Heart right ventricle (tissue), 16 donors: ENCODE results near the gene CARHSP1. TPM values are rescaled to one million over a fixed set of nuclear protein-coding genes. Genes with fewer than 3 reads are reported as not detected.
"Not testable (repeated sequence)": the region's sequence is repeated elsewhere in the genome, so short reads cannot be mapped to it uniquely, and the experiment has no call there.

ENCODE experiments used
- ATAC-seq, 8 donors: fragments of 200-7000 bp; cut with Tn5 transposase; one replicate each; pipeline ENCODE4 v1.9.1; 2020; ENCODE audit warnings: mild to moderate bottlenecking in 8 of 8, moderate library complexity in 8 of 8, moderate number of reproducible peaks in 1 of 8
- DNase-seq, 2 donors: peaks; one replicate each; pipeline ENCODE4 v3.0.0-alpha.2; 2020
- H3K27ac ChIP-seq, 10 donors: fragments of 200-600 bp; sonication (generic) in 2 of 10; one replicate each; pipeline versions ENCODE4 v1.5.0 to v1.8.0; 2020 to 2022; ENCODE audit warnings: mild to moderate bottlenecking in 3 of 10
- H3K27me3 ChIP-seq, 7 donors: fragments of 200-600 bp; one replicate each; pipeline ENCODE4 v1.8.0; 2021 to 2022; ENCODE audit warnings: mild to moderate bottlenecking in 2 of 7
- H3K36me3 ChIP-seq, 9 donors: fragments of 200-600 bp; sonication (generic) in 1 of 9; one replicate each; pipeline versions ENCODE4 v1.5.0 to v1.8.0; 2020 to 2022; ENCODE audit warnings: mild to moderate bottlenecking in 2 of 9
- H3K4me1 ChIP-seq, 9 donors: fragments of 200-600 bp; sonication (generic) in 1 of 9; one replicate each; pipeline versions ENCODE4 v1.5.0 to v1.8.0; 2020 to 2022; ENCODE audit warnings: mild to moderate bottlenecking in 4 of 9
- H3K4me3 ChIP-seq, 10 donors: fragments of 200-600 bp; sonication (generic) in 2 of 10; one replicate each; pipeline versions ENCODE4 v1.5.0 to v1.8.0; 2020 to 2022; ENCODE audit warnings: mild to moderate bottlenecking in 7 of 10, moderate library complexity in 2 of 10
- H3K9me3 ChIP-seq, 11 donors: fragments of 200-600 bp in 10 of 11; sonication (generic) in 2 of 11; one replicate each; pipeline versions ENCODE4 v1.5.0 to v1.8.0; 2013 to 2022; ENCODE audit warnings: mild to moderate bottlenecking in 2 of 11, control low read depth in 1 of 11, moderate library complexity in 1 of 11
- CTCF ChIP-seq, 9 donors: fragments of 200-600 bp; sonication (generic) in 2 of 9; IDR thresholded peaks; one replicate each; pipeline versions ENCODE4 v1.5.0 to v1.8.0; 2021 to 2022; ENCODE audit warnings: antibody characterized with exemption in 9 of 9, mild to moderate bottlenecking in 5 of 9, moderate library complexity in 1 of 9
- WGBS, 2 donors: extraction: QIAGEN DNeasy Blood & Tissue Kit; methylation state at CpG; one replicate each; pipeline ENCODE4 v1.1.7; 2013; ENCODE audit warnings: inconsistent platforms in 1 of 2; 5-methylcytosine and 5-hydroxymethylcytosine counted together
- intact Hi-C, 10 donors: fragments of 100-400 bp; cut with DNase I; formaldehyde crosslinking; loops; one replicate each; pipeline versions ENCODE4 v1.11.1 to v1.14.2; 2022
- polyA plus RNA-seq, 2 donors: library from polyadenylated mRNA; stranded (reverse); fragments of 200-250 nt; gene quantifications; one replicate each; pipeline ENCODE4 v1.2.3, GENCODE V29; 2013
- total RNA-seq, 10 donors: library from RNA; stranded (reverse); fragmentation: NEBNext Ultra II Directional in 3 of 10; extraction: Animal tissue kit (Norgen Biotek cat#: 25700) in 3 of 10; gene quantifications; one replicate each; pipeline versions ENCODE4 v1.2.1 to v1.2.4, GENCODE V29; 2021 to 2023
- donor health status: Arrhythmogenic right ventricular cardiomyopathy.
- donor health status: ischemic (EF 13 %, LVEDD 7.1; RV severe dilation, severe dysfunction).
- donor health status: healthy with polysubstance abuse.
- donor health status: DM: no; HTN: yes; CAD: no.
- donor health status: DM: no; HTN: no; CAD: no.
- donor health status: ischemic (EF 25% LVEDD 6.9; RV normal size, moderate dysfunction).
- donor health status: ischemic (EF 25% LVEDD 5.7; RV mildly dilated, moderate dysfunction).
- donor health status: healthy.
- donor health status: DM: yes; HTN: yes; CAD: no.
- donor health status: Ischemic cardiomyopathy.
- donor health status: ischemic (EF 35%, LVEDD 5.7; RV mildly dilated, moderate dysfunction).
- donor health status: nonischemic (EF 11% LVEDD 7.7; RV severe dilation, severe dysfunction).
- donor health status: DM: yes; HTN: yes; CAD: no.
- donor health status: PGD.
- donor health status: ischemic (EF 29% LVEDD 5.4; RV normal size, mild dysfunction).
- donor health status: nonischemic (EF 23%, LVEDD 6.1; RV moderate dilation, normal function).

CARHSP1 gene
- total and polyA plus RNA-seq, 12 donors = 12.7 to 76.3 (median 28.8) TPM

GRCh38 chr16:8847145-8847544 lies 21.7 kb downstream of the CARHSP1 start:
- WGBS, 2 donors = 81 to 85% methylated on average over 13 of the region's 13 CpGs
- no peaks in the 10 kb centered on the region for H3K27me3 ChIP-seq
- H3K4me1 ChIP-seq = peaks cover 4 to 36% (median 23%) of the 10 kb centered on the region in 9 donors
- no peak for TF ChIP-seq CTCF (IDR thresholded peaks at IDR 0.05)
- H3K4me3 ChIP-seq = no peak overlapping the region
- H3K27ac ChIP-seq = no peak overlapping the region
- H3K36me3 ChIP-seq = peaks cover 0 to 57% (median 22%) of the 10 kb centered on the region in 9 donors
- no peak for ATAC-seq
- intact Hi-C loops = no loop called here
- H3K9me3 ChIP-seq = no peaks in the 10 kb centered on the region
- DNase-seq = peak in 1 of 2 donors; percentile 3

- no peak overlapping the region for H3K27ac ChIP-seq
- H3K4me1 ChIP-seq = peaks cover 4 to 32% (median 20%) of the 10 kb centered on the region in 9 donors
- 95% methylated on average over 10 of the region's 10 CpGs for WGBS, 2 donors
- H3K9me3 ChIP-seq = no peaks in the 10 kb centered on the region
- ATAC-seq (no peak), DNase-seq (no peak)
- intact Hi-C loops = no loop called here
- H3K4me3 ChIP-seq = no peak overlapping the region
- no peak for TF ChIP-seq CTCF (IDR thresholded peaks at IDR 0.05)
- H3K27me3 ChIP-seq = no peaks in the 10 kb centered on the region
- peaks cover 0 to 51% (median 22%) of the 10 kb centered on the region in 9 donors for H3K36me3 ChIP-seq
These were observed 22.3 kb downstream of the CARHSP1 start for GRCh38 chr16:8846401-8846932.

- no peak overlapping the region for H3K4me3 ChIP-seq
- ATAC-seq = no peak
- no peaks in the 10 kb centered on the region for H3K9me3 ChIP-seq
- peaks cover 4 to 26% (median 16%) of the 10 kb centered on the region in 9 donors for H3K4me1 ChIP-seq
- H3K36me3 ChIP-seq = peaks cover 0 to 45% (median 22%) of the 10 kb centered on the region in 9 donors
- no peak for TF ChIP-seq CTCF (IDR thresholded peaks at IDR 0.05)
- H3K27me3 ChIP-seq = no peaks in the 10 kb centered on the region
- intact Hi-C loops = no loop called here
- peak overlapping the region in 1 of 10 donors; percentile 7 for H3K27ac ChIP-seq
- WGBS, 2 donors = 82 to 89% methylated on average over 7 of the region's 7 CpGs
- peak in 1 of 2 donors; percentile 2 for DNase-seq
These were observed 23.0 kb downstream of the CARHSP1 start for GRCh38 chr16:8845699-8846298.

- H3K9me3 ChIP-seq, intact Hi-C loops, ATAC-seq, H3K27me3 ChIP-seq: not testable (repeated sequence)
- H3K4me3 ChIP-seq = peak overlapping the region in 9 of 10 donors; percentile 3 to 44 (median 27)
- H3K4me1 ChIP-seq = peaks cover 0 to 13% (median 0%) of the 10 kb centered on the region in 9 donors
- peak overlapping the region in 3 of 10 donors; percentile 33 to 62 (median 44) for H3K27ac ChIP-seq
- peaks cover 0 to 22% (median 5%) of the 10 kb centered on the region in 9 donors for H3K36me3 ChIP-seq
- DNase-seq = peak in 1 of 2 donors; percentile 2
- 57 to 60% methylated on average over 11 to 12 of the region's 12 CpGs for WGBS, 2 donors
These were observed 25.5 kb downstream of the CARHSP1 start for GRCh38 chr16:8843296-8843695.

- DNase-seq = peak in 1 of 2 donors; percentile 2
- intact Hi-C loops, H3K36me3 ChIP-seq, ATAC-seq, H3K9me3 ChIP-seq, H3K27me3 ChIP-seq: not testable (repeated sequence)
- peaks cover 0 to 12% (median 0%) of the 10 kb centered on the region in 9 donors for H3K4me1 ChIP-seq
- H3K4me3 ChIP-seq = peak overlapping the region in 9 of 10 donors; percentile 2 to 44 (median 27)
- H3K27ac ChIP-seq = peak overlapping the region in 6 of 10 donors; percentile 40 to 79 (median 64)
- WGBS, 2 donors = 54 to 73% methylated on average over 4 of the region's 4 CpGs
These were observed 26.8 kb downstream of the CARHSP1 start for GRCh38 chr16:8842016-8842415.

GRCh38 chr16:8837594-8837993 lies 31.2 kb downstream of the CARHSP1 start:
- H3K36me3 ChIP-seq, DNase-seq, H3K4me3 ChIP-seq, intact Hi-C loops, H3K9me3 ChIP-seq, H3K27ac ChIP-seq, ATAC-seq, H3K27me3 ChIP-seq: not testable (repeated sequence)
- 87 to 91% methylated on average over 15 of the region's 15 CpGs for WGBS, 2 donors
- peaks cover 0 to 11% (median 6%) of the 10 kb centered on the region in 9 donors for H3K4me1 ChIP-seq

- H3K4me3 ChIP-seq, ATAC-seq, H3K27me3 ChIP-seq, H3K27ac ChIP-seq, H3K9me3 ChIP-seq, DNase-seq, intact Hi-C loops: not testable (repeated sequence)
- 95 to 96% methylated on average over 7 of the region's 7 CpGs for WGBS, 2 donors
- H3K36me3 ChIP-seq = peaks cover 0 to 10% (median 0%) of the 10 kb centered on the region in 9 donors
- H3K4me1 ChIP-seq = peaks cover 0 to 13% (median 6%) of the 10 kb centered on the region in 9 donors
These were observed 32.0 kb downstream of the CARHSP1 start for GRCh38 chr16:8836797-8837196.
